ENCODE data around the gene OVOL2. TPM values are rescaled to one million over a fixed set of nuclear protein-coding genes. Genes with fewer than 3 reads are reported as not detected.
"Not testable (repeated sequence)": the region's sequence is repeated elsewhere in the genome, so short reads cannot be mapped to it uniquely, and the experiment has no call there.

OVOL2 gene
- total RNA-seq = under 1 TPM in 1 of 2 experiments, not detected in 1; 0.25 TPM

DNA sequence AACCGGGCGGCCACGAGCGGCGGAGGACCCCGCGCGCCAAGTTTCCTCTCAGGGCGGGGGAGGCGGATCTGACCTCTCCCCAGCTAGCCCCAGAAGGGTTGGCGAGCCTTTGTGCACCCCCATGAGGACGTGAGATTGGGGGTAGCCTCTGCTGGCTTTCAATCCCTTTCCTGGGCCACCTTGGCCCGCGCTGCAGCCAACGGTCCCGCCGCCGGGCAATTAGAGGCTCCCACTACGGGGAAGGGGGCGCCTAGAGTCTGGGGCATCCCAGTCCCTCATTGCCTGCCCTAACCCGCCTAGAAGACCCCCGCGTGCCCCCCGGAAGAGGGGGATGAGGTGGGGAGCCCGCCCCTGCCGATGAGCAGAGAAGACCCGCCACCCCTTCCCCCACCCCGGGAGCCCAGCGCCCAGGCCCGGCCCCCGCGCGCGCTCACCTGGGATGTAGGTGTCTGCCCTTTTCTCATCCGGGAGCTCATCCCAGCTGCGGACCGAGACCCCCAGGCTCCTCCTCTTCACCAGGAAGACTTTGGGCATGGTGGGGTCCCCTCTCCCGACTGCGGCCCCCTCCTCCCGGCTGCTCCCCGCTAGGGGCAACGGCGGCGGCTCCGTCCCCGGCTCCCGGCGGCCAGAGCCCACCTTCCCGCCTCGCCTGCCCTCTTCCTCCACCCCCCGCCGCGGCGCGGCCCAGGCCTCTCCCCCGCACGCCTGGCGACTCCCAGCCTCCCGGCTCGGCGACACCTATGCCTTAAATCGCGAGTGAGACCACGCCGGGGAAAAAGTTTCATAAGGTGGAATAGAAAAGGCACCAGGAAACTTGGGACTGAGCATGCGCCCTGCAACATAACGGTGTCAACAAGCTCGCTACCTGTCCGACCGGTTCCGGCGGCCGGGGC, at the start of gene OVOL2:
Gene OVOL2 (minus strand): TSS at position 816 of the 893 bp plus-strand sequence. CDS start 282 bp downstream, at position 534.
- peak within 1 kb of the TSS; percentile 24 for H3K4me3 Mint-ChIP-seq
- peaks cover 2% of the 10 kb centered on the region for H3K36me3 Mint-ChIP-seq (ENCODE audit: low read depth)
- H3K27ac Mint-ChIP-seq = no peak within 1 kb of the TSS
- peaks cover 11% of the 10 kb centered on the region for H3K4me1 Mint-ChIP-seq
- DNase-seq = no peak
- peaks cover 66% of the 10 kb centered on the region for H3K27me3 Mint-ChIP-seq
- ChIA-PET CTCF (no interaction called here), POLR2A (no interaction called here)
- no peaks in the 10 kb centered on the region for H3K9me3 Mint-ChIP-seq

DNA sequence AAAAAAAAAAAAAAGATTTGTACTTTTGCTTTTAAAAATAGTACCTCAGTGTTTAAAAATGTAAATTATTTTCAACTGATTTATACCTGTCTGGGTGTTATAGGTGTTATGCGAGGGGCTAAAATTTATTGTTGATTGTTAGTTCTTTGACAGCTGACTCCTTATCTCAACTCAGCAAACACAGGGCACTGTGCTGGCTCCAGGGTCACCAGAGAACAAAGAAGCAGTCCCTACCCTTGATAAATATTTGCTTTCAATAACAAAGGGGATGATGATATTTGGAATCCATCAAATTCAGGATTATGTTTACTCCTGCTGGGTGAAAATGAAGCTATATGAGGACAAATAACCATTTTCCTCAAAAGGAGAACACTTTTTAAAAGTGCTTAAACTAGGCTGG, 45.8 kb upstream of the OVOL2 start:
- POLR2A ChIA-PET = no interaction called here
- peaks cover 14% of the 10 kb centered on the region for H3K27me3 Mint-ChIP-seq
- CTCF ChIA-PET = no interaction called here

DNA sequence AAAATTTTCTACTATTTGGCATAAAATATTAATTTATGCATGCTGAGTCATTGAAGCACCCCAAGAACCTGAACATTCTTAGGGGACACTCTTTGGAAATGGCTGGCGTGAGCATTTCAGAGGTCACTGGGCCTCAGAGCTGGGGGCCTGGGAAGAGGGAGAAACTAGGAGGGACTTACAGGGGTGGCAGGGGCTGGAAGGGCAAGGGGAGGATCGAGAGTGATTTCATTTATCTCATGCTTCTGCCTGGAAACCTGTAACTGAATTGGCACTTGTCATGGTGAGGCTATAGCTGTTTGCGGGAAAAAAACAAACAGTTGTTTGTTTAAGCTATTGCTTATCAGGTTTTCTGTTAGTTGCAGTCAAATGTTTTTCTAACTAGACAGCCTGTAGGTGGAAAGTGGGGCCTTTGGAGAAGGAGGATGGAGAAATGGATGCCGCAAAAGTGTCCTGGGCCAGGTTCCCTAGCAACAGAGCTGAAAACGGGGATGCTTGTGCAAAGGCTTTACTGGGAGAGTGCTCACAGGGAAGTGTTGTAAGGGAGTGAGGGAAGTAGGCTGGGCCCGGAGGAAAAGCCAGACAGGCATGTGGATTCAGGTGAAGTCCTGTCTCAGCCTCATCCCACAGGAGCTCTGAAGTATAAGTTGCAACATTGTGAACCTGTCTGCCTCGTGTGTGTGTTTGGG, 43.6 kb upstream of the OVOL2 start:
- Mint-ChIP-seq H3K9me3 (no peaks in the 10 kb centered on the region), H3K4me1 (no peaks in the 10 kb centered on the region), H3K27ac (no peak overlapping the region), H3K4me3 (no peak overlapping the region), H3K27me3 (peaks cover 14% of the 10 kb centered on the region), H3K36me3 (ENCODE audit: low read depth) (no peaks in the 10 kb centered on the region)
- CTCF ChIA-PET = no interaction called here
- POLR2A ChIA-PET = no interaction called here
- DNase-seq = no peak

More for the DNA sequence above, 45.8 kb upstream of the OVOL2 start:
- Mint-ChIP-seq H3K9me3 (no peaks in the 10 kb centered on the region), H3K4me1 (no peaks in the 10 kb centered on the region), H3K36me3 (ENCODE audit: low read depth) (no peaks in the 10 kb centered on the region), H3K4me3 (no peak overlapping the region), H3K27ac (no peak overlapping the region)
- no peak for DNase-seq

DNA sequence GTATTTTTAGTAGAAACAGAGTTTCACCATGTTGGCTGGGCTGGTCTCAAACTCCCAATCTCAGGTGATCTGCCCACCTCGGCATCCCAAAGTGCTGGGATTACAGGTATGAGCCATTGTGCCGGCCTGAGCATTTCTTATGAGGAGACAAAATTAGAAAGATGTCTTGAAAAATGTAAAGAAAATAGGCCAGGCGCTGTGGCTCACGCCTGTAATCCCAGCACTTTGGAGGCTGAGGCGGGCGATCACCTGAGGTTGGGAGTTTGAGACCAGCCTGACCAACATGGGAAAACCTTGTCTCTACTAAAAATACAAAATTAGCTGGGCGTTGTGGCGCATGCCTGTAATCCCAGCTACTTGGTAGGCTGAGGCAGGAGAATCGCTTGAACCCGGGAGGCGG, 42.9 kb upstream of the OVOL2 start:
- POLR2A ChIA-PET; H3K27ac Mint-ChIP-seq; H3K4me3 Mint-ChIP-seq; H3K36me3 Mint-ChIP-seq (ENCODE audit: low read depth); DNase-seq; H3K9me3 Mint-ChIP-seq; H3K4me1 Mint-ChIP-seq; CTCF ChIA-PET: not testable (repeated sequence)
- peaks cover 11% of the 10 kb centered on the region for H3K27me3 Mint-ChIP-seq

DNA sequence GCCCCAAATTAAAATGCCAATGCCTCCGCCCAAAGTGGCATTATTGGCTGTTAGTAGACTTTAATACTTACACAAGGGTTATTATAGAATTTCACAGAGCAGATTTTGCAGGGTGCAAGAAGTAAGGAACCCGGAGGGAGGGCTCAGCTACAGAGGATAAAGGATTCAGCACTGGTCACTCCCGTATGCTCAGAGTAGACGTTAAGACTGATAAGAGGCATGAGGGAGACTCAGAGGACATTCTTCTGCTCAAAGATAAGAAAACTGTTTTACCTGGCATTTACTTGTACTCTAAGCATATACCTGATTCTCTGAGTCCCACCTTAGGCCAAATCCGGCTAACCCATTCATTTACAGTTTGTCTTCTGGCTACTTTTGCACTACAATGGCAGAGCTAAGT, 36.5 kb upstream of the OVOL2 start:
- CTCF ChIA-PET = no interaction called here
- DNase-seq = no peak
- Mint-ChIP-seq H3K27me3 (peaks cover 4% of the 10 kb centered on the region), H3K36me3 (ENCODE audit: low read depth) (no peaks in the 10 kb centered on the region), H3K27ac (no peak overlapping the region), H3K4me1 (no peaks in the 10 kb centered on the region), H3K4me3 (no peak overlapping the region), H3K9me3 (no peaks in the 10 kb centered on the region)
- POLR2A ChIA-PET = no interaction called here

DNA sequence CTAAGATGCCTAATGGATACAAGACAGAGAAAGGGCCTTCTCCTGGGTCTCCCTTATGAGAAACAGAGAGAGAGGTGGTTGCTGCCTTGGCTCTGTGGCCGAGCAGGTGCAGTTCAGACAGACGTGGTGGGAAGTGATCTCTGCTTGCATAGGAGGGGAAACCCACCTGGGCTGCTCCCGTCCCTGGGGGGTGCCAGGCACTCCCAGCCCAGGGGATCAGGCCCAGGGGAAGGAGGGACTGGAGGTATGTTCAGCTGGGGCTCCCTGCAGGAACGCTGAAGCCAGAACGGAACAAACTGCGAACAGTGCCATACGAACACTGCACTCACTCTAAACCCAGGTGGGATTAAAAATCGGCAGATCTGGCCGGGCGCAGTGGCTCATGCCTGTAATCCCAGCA, 35.7 kb upstream of the OVOL2 start:
- no peaks in the 10 kb centered on the region for H3K36me3 Mint-ChIP-seq (ENCODE audit: low read depth)
- DNase-seq = no peak
- H3K27ac Mint-ChIP-seq = no peak overlapping the region
- no peak overlapping the region for H3K4me3 Mint-ChIP-seq
- CTCF ChIA-PET = no interaction called here
- no peaks in the 10 kb centered on the region for H3K9me3 Mint-ChIP-seq
- no peaks in the 10 kb centered on the region for H3K4me1 Mint-ChIP-seq
- POLR2A ChIA-PET = no interaction called here
- peaks cover 4% of the 10 kb centered on the region for H3K27me3 Mint-ChIP-seq

DNA sequence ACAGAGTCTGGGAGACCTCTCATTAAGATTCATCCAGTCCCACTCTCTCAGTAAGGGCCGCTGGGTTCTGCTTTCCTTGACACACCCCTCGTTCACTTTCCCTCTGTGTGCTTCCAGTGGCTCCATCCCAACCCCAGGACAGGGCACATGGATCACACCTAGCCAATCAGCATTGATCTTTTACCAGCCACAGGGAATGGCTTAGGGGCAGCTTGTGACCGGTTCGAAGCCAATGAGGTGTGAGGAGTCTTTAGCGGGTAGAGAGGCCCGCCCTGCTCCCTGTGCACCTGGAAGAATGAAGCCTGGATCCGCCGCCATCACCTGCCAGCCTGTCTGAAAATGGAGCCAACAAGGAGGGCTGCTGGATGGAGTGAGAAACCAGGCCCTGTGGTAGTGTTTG, 35.2 kb upstream of the OVOL2 start:
- no peaks in the 10 kb centered on the region for H3K4me1 Mint-ChIP-seq
- no peaks in the 10 kb centered on the region for H3K9me3 Mint-ChIP-seq
- peaks cover 4% of the 10 kb centered on the region for H3K27me3 Mint-ChIP-seq
- no peak for DNase-seq
- H3K4me3 Mint-ChIP-seq = no peak overlapping the region
- H3K27ac Mint-ChIP-seq = no peak overlapping the region
- CTCF ChIA-PET = no interaction called here
- no peaks in the 10 kb centered on the region for H3K36me3 Mint-ChIP-seq (ENCODE audit: low read depth)
- POLR2A ChIA-PET = no interaction called here

DNA sequence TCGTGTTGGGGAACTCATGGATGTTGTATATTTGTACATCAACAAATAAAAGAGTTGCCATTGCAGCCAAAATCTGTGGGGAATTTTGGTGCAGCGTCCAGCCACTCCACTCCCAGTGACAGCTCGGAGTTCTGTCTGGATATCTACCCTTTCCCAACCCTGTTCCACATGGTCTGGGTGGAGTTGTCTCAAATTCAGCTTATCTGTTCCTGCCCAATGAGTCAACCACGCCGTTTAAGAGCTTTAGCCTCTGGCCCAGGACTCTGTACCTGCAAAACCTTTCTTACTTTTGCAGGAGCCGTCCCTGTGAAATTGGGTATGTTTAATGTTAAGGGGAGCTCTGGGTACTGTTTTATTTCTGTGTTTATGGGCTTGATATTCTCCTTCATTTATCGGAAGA, 33.9 kb upstream of the OVOL2 start:
- peaks cover 4% of the 10 kb centered on the region for H3K27me3 Mint-ChIP-seq
- H3K4me1 Mint-ChIP-seq = no peaks in the 10 kb centered on the region
- no peaks in the 10 kb centered on the region for H3K9me3 Mint-ChIP-seq
- no peak for DNase-seq
- ChIA-PET POLR2A (no interaction called here), CTCF (no interaction called here)
- H3K36me3 Mint-ChIP-seq (ENCODE audit: low read depth) = no peaks in the 10 kb centered on the region
- H3K27ac Mint-ChIP-seq = no peak overlapping the region
- H3K4me3 Mint-ChIP-seq = no peak overlapping the region

DNA sequence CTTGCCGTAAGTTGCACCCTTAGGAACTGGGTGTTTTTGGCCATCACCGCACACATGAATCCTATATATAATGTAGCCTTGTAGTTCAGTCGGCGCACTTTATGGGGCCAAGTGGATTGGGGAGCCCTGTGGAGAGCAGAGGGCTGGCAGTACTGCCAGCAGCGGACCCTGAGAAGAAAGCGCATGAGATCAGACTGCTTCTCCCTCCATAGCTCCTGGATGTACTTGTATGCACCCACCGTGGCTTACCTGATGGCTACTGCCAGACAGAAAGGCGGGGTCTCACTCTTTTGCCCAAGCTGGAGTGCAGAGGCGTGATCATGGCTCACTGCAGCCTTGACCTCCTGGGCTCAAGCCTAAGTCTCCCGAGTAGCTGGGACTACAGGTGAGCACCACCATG, 32.8 kb upstream of the OVOL2 start:
- no peak for DNase-seq
- POLR2A ChIA-PET = no interaction called here
- Mint-ChIP-seq H3K4me1 (no peaks in the 10 kb centered on the region), H3K9me3 (no peaks in the 10 kb centered on the region), H3K27me3 (peaks cover 2% of the 10 kb centered on the region), H3K27ac (no peak overlapping the region), H3K36me3 (ENCODE audit: low read depth) (no peaks in the 10 kb centered on the region), H3K4me3 (no peak overlapping the region)
- CTCF ChIA-PET = no interaction called here

DNA sequence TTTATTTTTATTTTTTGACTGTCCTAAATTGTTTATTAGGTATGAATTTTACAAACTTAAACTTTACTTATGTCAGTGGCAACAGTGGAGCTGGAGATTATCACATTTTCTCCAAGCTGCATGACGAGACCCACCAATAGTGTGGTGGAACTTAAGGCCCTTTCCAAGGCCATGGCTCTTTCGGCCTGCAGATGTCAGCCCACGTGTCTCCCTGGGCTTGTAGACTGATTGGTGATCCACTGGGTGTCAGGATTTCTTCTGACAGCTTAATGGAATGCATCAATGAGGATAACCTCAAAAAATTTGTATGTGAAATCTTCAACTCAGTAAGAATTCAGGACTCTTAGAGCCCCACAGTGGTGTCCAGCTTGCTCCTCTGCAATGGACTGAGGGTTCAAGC, 32.3 kb upstream of the OVOL2 start:
- no peaks in the 10 kb centered on the region for H3K9me3 Mint-ChIP-seq
- no peak for DNase-seq
- POLR2A ChIA-PET = no interaction called here
- no peak overlapping the region for H3K4me3 Mint-ChIP-seq
- H3K4me1 Mint-ChIP-seq = no peaks in the 10 kb centered on the region
- peaks cover 2% of the 10 kb centered on the region for H3K27me3 Mint-ChIP-seq
- CTCF ChIA-PET = no interaction called here
- H3K36me3 Mint-ChIP-seq (ENCODE audit: low read depth) = no peaks in the 10 kb centered on the region
- no peak overlapping the region for H3K27ac Mint-ChIP-seq

DNA sequence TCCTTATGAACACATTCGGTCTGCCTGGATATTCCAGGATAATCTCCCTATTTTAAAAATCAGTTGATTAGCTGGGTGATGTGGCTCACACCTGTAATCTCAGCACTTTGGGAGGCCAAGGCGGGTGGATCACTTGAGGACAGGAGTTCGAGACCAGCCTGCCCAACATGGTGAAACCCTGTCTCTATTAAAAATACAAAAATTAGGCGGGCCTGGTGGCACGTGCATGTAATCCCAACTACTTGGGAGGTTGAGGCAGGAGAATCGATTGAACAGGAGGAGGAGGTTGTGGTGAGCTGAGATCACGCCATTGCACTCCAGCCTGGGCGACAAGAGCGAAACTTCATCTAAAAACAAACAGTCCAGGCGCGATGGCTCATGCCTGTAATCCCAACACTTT, 31.1 kb upstream of the OVOL2 start:
- H3K9me3 Mint-ChIP-seq; H3K27ac Mint-ChIP-seq; H3K4me3 Mint-ChIP-seq; H3K36me3 Mint-ChIP-seq (ENCODE audit: low read depth); POLR2A ChIA-PET; H3K27me3 Mint-ChIP-seq; CTCF ChIA-PET; H3K4me1 Mint-ChIP-seq; DNase-seq: not testable (repeated sequence)

DNA sequence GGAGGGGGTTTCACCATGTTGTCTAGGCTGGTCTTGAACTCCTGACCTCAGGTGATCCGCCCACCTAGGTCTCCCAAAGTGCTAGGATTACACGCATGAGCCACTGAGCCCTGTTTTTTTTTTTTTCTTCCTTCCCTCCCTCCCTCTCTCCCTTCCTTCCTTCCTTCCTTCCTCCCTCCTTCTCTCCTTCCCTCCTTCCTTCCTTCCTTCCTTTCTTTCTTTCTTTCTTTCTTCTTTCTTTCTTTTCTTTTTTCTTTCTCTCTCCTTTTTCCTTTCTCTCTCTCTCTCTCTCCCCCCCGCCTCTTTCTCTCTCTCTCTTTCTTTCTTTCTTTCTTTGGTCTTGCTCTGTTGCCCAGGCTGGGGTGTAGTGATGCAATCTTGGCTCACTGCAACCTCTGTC, 30.6 kb upstream of the OVOL2 start:
- POLR2A ChIA-PET; H3K4me3 Mint-ChIP-seq; CTCF ChIA-PET; DNase-seq; H3K4me1 Mint-ChIP-seq; H3K27me3 Mint-ChIP-seq; H3K9me3 Mint-ChIP-seq; H3K36me3 Mint-ChIP-seq (ENCODE audit: low read depth); H3K27ac Mint-ChIP-seq: not testable (repeated sequence)

DNA sequence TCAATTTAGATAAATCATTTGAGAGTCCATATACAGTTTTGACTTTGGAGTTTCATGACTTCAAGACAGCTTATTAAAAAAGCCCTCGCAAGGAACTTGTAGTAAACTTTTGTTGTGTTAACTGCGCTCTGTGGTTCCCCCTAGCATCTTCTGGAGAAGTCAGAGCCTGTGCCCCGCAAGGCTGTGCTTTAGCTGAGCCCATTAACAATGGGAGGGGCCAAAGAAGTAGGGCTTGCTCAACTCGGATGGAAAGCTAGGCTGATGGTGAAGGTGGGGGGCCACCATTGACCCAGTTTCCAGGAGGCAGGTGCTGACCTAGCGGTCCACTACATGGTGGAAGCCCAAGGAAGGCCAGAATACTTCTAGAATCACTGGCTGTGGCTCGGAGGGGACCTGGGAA, 29.3 kb upstream of the OVOL2 start:
- ChIA-PET POLR2A (no interaction called here), CTCF (no interaction called here)
- DNase-seq = no peak
- Mint-ChIP-seq H3K9me3 (no peaks in the 10 kb centered on the region), H3K4me3 (no peak overlapping the region), H3K27ac (no peak overlapping the region), H3K4me1 (no peaks in the 10 kb centered on the region), H3K36me3 (ENCODE audit: low read depth) (no peaks in the 10 kb centered on the region), H3K27me3 (no peaks in the 10 kb centered on the region)

DNA sequence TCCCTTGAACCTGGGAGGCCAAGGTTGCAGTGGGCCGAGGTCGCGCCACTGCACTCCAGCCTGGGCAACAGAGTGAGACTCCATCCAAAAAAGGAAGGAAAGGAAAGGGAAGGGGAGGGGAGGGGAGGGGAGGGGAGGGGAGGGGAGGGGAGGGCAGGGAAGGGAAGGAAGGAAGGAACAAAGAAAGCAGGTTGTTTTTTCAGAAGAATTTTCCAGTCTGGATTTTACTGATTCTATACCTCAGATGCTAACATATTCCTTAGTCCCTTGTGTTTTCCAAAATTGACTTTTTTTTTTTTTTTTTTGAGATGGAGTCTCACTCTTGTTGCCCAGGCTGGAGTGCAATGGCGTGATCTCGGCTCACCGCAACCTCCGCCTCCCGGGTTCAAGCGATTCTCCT, 23.1 kb upstream of the OVOL2 start:
- H3K27me3 Mint-ChIP-seq; H3K9me3 Mint-ChIP-seq; H3K27ac Mint-ChIP-seq; DNase-seq; H3K4me1 Mint-ChIP-seq; POLR2A ChIA-PET; H3K4me3 Mint-ChIP-seq; H3K36me3 Mint-ChIP-seq (ENCODE audit: low read depth): not testable (repeated sequence)
- CTCF ChIA-PET = interaction anchor here (0.7 kb wide), 1 partner anchor 79 kb away, joined by 3 read pairs; no protein-coding TSS in a partner anchor
